CD14-positive monocyte (primary cell): Measurements from ENCODE around the gene HAGH. TPM values are rescaled to one million over a fixed set of nuclear protein-coding genes. Genes with fewer than 3 reads are reported as not detected.

ENCODE experiments used
- DNase-seq, 3 donors: peaks; one replicate each; pipeline ENCODE4 v3.0.0-alpha.2; 2011 to 2022
- H2AFZ ChIP-seq: 2 replicates; pipeline ENCODE4 v1.6.0; 2012; ENCODE audit warnings: mild to moderate bottlenecking, low read depth, low read length, inconsistent platforms; ENCODE audit not compliant: insufficient read depth, poor library complexity, severe bottlenecking
- H3K27ac ChIP-seq, 2 donors: 1 replicate in 1 of 2; 2 replicates in 1 of 2; pipeline ENCODE4 v1.5.1; 2012 to 2013; ENCODE audit warnings: low read length in 2 of 2, control low read depth in 1 of 2, inconsistent platforms in 1 of 2, low read depth in 1 of 2, mild to moderate bottlenecking in 1 of 2
- H3K27me3 ChIP-seq, 2 donors: one replicate each; pipeline versions ENCODE4 v1.6.0 to v1.6.1; 2011 to 2013; ENCODE audit warnings: low read length in 2 of 2; ENCODE audit not compliant: control insufficient read depth in 2 of 2, insufficient read depth in 2 of 2
- H3K36me3 ChIP-seq, 2 donors: replicated peaks in 1 of 2; 1 replicate in 1 of 2; 2 replicates in 1 of 2; pipeline versions ENCODE4 v1.5.1 to v1.6.1; 2012 to 2013; ENCODE audit warnings: low read length in 2 of 2, control low read depth in 1 of 2, inconsistent platforms in 1 of 2, mild to moderate bottlenecking in 1 of 2; ENCODE audit not compliant: insufficient read depth in 2 of 2, control insufficient read depth in 1 of 2
- H3K4me1 ChIP-seq, 2 donors: 1 replicate in 1 of 2; 2 replicates in 1 of 2; pipeline versions ENCODE4 v1.5.1 to v1.6.1; 2012 to 2013; ENCODE audit warnings: low read length in 2 of 2, control low read depth in 1 of 2, inconsistent platforms in 1 of 2, mild to moderate bottlenecking in 1 of 2, moderate library complexity in 1 of 2; ENCODE audit not compliant: insufficient read depth in 2 of 2, control insufficient read depth in 1 of 2
- H3K4me2 ChIP-seq: replicated peaks from 2 replicates; pipeline ENCODE3; 2012; ENCODE audit warnings: low read length, moderate library complexity, mild to moderate bottlenecking; ENCODE audit not compliant: poor library complexity, severe bottlenecking; ENCODE audit errors: extremely low read depth
- H3K4me3 ChIP-seq, 3 experiments: fragments of 200-600 bp in 1 of 3; sonication (generic) in 1 of 3; replicated peaks in 1 of 3; 1 replicate in 2 of 3; 2 replicates in 1 of 3; pipeline ENCODE4 v1.5.1; 2011 to 2013; ENCODE audit warnings: low read length in 3 of 3, mild to moderate bottlenecking in 3 of 3, control low read depth in 2 of 3, low read depth in 2 of 3, inconsistent platforms in 1 of 3, moderate library complexity in 1 of 3
- H3K79me2 ChIP-seq: 2 replicates; pipeline ENCODE4 v1.6.0; 2012; ENCODE audit warnings: mild to moderate bottlenecking, control low read depth, inconsistent platforms, low read length, moderate library complexity; ENCODE audit not compliant: insufficient read depth
- H3K9ac ChIP-seq: 2 replicates; pipeline ENCODE4 v1.6.0; 2017; ENCODE audit warnings: low read length, mild to moderate bottlenecking; ENCODE audit not compliant: insufficient read depth, poor library complexity, severe bottlenecking
- H3K9me3 ChIP-seq, 2 donors: replicated peaks in 1 of 2; 1 replicate in 1 of 2; 2 replicates in 1 of 2; pipeline versions ENCODE4 v1.5.1 to v1.6.1; 2012 to 2013; ENCODE audit warnings: low read length in 2 of 2, control low read depth in 1 of 2; ENCODE audit not compliant: control insufficient read depth in 1 of 2, insufficient read depth in 1 of 2
- H4K20me1 ChIP-seq: 2 replicates; pipeline ENCODE4 v1.6.0; 2012; ENCODE audit warnings: mild to moderate bottlenecking, low read length, control low read depth, moderate library complexity; ENCODE audit not compliant: insufficient read depth
- H3K27ac Mint-ChIP-seq, 7 donors: one replicate each; pipeline ENCODE4 v1.8.0; 2020; ENCODE audit warnings: mild to moderate bottlenecking in 7 of 7, mixed read lengths in 7 of 7, moderate library complexity in 6 of 7, inconsistent platforms in 2 of 7
- H3K27me3 Mint-ChIP-seq, 3 donors: one replicate each; pipeline ENCODE4 v1.8.0; 2021 to 2022; ENCODE audit warnings: low read depth in 3 of 3, mild to moderate bottlenecking in 3 of 3, mixed read lengths in 3 of 3, moderate library complexity in 3 of 3, inconsistent platforms in 1 of 3
- H3K36me3 Mint-ChIP-seq, 2 donors: one replicate each; pipeline ENCODE4 v1.8.0; 2020; ENCODE audit warnings: mixed read lengths in 2 of 2, inconsistent platforms in 1 of 2, mild to moderate bottlenecking in 1 of 2
- H3K4me1 Mint-ChIP-seq: one replicate; pipeline ENCODE4 v1.8.0; 2020; ENCODE audit warnings: mild to moderate bottlenecking, mixed read lengths
- H3K4me3 Mint-ChIP-seq, 2 donors: one replicate each; pipeline ENCODE4 v1.8.0; 2020; ENCODE audit warnings: mild to moderate bottlenecking in 2 of 2, mixed read lengths in 2 of 2, moderate library complexity in 1 of 2
- H3K9me3 Mint-ChIP-seq, 7 donors: one replicate each; pipeline ENCODE4 v1.8.0; 2020 to 2022; ENCODE audit warnings: mixed read lengths in 7 of 7, mild to moderate bottlenecking in 6 of 7, moderate library complexity in 6 of 7, inconsistent platforms in 2 of 7
- CTCF ChIP-seq: fragments of 200-600 bp; IDR thresholded peaks from one replicate; pipeline ENCODE4 v1.8.0; 2022; ENCODE audit warnings: antibody characterized with exemption, mild to moderate bottlenecking
- WGBS: methylation state at CpG from one replicate; pipeline ENCODE4 v1.1.5; 2013; ENCODE audit warnings: missing lambda C conversion rate; ENCODE audit not compliant: insufficient coverage; 5-methylcytosine and 5-hydroxymethylcytosine counted together
- intact Hi-C, 2 donors: fragments of 100-400 bp; cut with micrococcal nuclease; formaldehyde crosslinking; loops; one replicate each; pipeline versions ENCODE4 v1.15.0 to v1.15.1; 2023
- polyA plus RNA-seq, 3 donors: library from polyadenylated mRNA; depleted of rRNA in 1 of 3; unstranded in 2 of 3; stranded (reverse) in 1 of 3; fragments of 300-500 nt in 2 of 3; fragments of >200 nt in 1 of 3; fragmentation: Illumina TruSeq in 2 of 3; gene quantifications; 1 replicate in 2 of 3; 2 replicates in 1 of 3; pipeline ENCODE4 v1.2.3, GENCODE V29; 2012 to 2021

Gene HAGH
- polyA plus RNA-seq, 3 donors: 42.6 to 82.1 (median 47.7) TPM

GRCh38 chr16:1820946-1821290 lies 5.7 kb downstream of the HAGH start:
- Histone ChIP-seq H3K27ac (no peak overlapping the region), H3K36me3 (peaks cover 66 to 70% of the 10 kb centered on the region in 2 donors), H3K9ac (no peak overlapping the region), H3K4me1 (peaks cover 9 to 11% of the 10 kb centered on the region in 2 donors), H3K4me3 (no peak overlapping the region), H3K27me3 (no peaks in the 10 kb centered on the region), H3K9me3 (no peaks in the 10 kb centered on the region), H4K20me1 (peaks cover 64% of the 10 kb centered on the region), H2AFZ (no peak overlapping the region), H3K4me2 (no peak overlapping the region), H3K79me2 (peaks cover 33% of the 10 kb centered on the region)
- Mint-ChIP-seq H3K27ac (peak overlapping the region in 1 of 7 donors; percentile 74), H3K27me3 (no peaks in the 10 kb centered on the region), H3K9me3 (no peaks in the 10 kb centered on the region), H3K4me3 (no peak overlapping the region), H3K4me1 (peaks cover 13% of the 10 kb centered on the region), H3K36me3 (peaks cover 34 to 76% of the 10 kb centered on the region in 2 donors)
- intact Hi-C loops: no loop called here
- no peak for TF ChIP-seq CTCF
- WGBS: 99% methylated on average over 12 of the region's 12 CpGs
- DNase-seq: no peak

GRCh38 chr16:1820096-1820945 lies 6.3 kb downstream of the HAGH start:
- Mint-ChIP-seq H3K4me3 (no peak overlapping the region), H3K4me1 (peaks cover 7% of the 10 kb centered on the region), H3K9me3 (no peaks in the 10 kb centered on the region), H3K27ac (peak overlapping the region in 1 of 7 donors; percentile 74), H3K27me3 (no peaks in the 10 kb centered on the region), H3K36me3 (peaks cover 38 to 82% of the 10 kb centered on the region in 2 donors)
- TF ChIP-seq CTCF: no peak
- no peak for DNase-seq
- no peak overlapping the region for H3K27ac ChIP-seq
- peaks cover 60% of the 10 kb centered on the region for H4K20me1 ChIP-seq
- H3K4me1 ChIP-seq: peaks cover 3 to 5% of the 10 kb centered on the region in 2 donors
- intact Hi-C loops: no loop called here
- H3K36me3 ChIP-seq: peaks cover 69 to 74% of the 10 kb centered on the region in 2 donors
- no peaks in the 10 kb centered on the region for H3K27me3 ChIP-seq
- no peak overlapping the region for H2AFZ ChIP-seq
- no peak overlapping the region for H3K4me3 ChIP-seq
- no peaks in the 10 kb centered on the region for H3K9me3 ChIP-seq
- WGBS: 96% methylated on average over 18 of the region's 25 CpGs
- no peak overlapping the region for H3K9ac ChIP-seq
- H3K79me2 ChIP-seq: peaks cover 28% of the 10 kb centered on the region
- H3K4me2 ChIP-seq: no peak overlapping the region
